Uterus (tissue), 2 donors: ENCODE results near the gene HSF5.

Experiments used
- CTCF ChIP-seq, 4 experiments: fragments of 200-600 bp in 2 of 4; fragments of 450-650 bp in 2 of 4; sonication (generic) in 2 of 4; IDR thresholded peaks; one replicate each; pipeline ENCODE4 v1.5.1; 2016 to 2019; ENCODE audit warnings: antibody characterized with exemption in 4 of 4, mild to moderate bottlenecking in 2 of 4, moderate library complexity in 1 of 4
- POLR2A ChIP-seq, 2 donors: fragments of 450-650 bp; IDR thresholded peaks; one replicate each; pipeline ENCODE4 v1.6.1; 2016; ENCODE audit warnings: antibody characterized with exemption in 2 of 2, mild to moderate bottlenecking in 1 of 2, moderate library complexity in 1 of 2

GRCh38 chr17:58402679-58403078, 85.5 kb downstream of the HSF5 start:
- TF ChIP-seq POLR2A (IDR thresholded peaks at IDR 0.05) (no peak), CTCF (IDR thresholded peaks at IDR 0.05) (no peak)
